NCI-H524 (cell line): ENCODE data around the gene RANBP17.
"Not testable (repeated sequence)": the region's sequence is repeated elsewhere in the genome, so short reads cannot be mapped to it uniquely, and the experiment has no call there.

Source experiments
- DNase-seq, 2 experiments: peaks; one replicate each; lab custom pipeline; 2025; lab: John Stamatoyannopoulos, UW

Gene RANBP17

GRCh38 chr5:170861917-170862766, at the start of gene RANBP17:
Gene RANBP17, plus strand, starts transcription at chr5:170862018.
- peak; percentile 31 to 65 for DNase-seq

GRCh38 chr5:170813231-170813630, 48.6 kb upstream of the RANBP17 start:
- DNase-seq, result peak; percentile 32 to 77

- no peak for DNase-seq
These were observed 44.6 kb upstream of the RANBP17 start for GRCh38 chr5:170817195-170817594.

- DNase-seq, result no peak
These were observed 43.6 kb upstream of the RANBP17 start for GRCh38 chr5:170818232-170818631.

- DNase-seq, result peak in 1 of 2 experiments; percentile 23
These were observed 42.0 kb upstream of the RANBP17 start for GRCh38 chr5:170819824-170820223.

- DNase-seq, result no peak
These were observed 40.5 kb upstream of the RANBP17 start for GRCh38 chr5:170821257-170821800.

GRCh38 chr5:170826117-170826516, 35.7 kb upstream of the RANBP17 start:
- no peak for DNase-seq

GRCh38 chr5:170832241-170832640, 29.6 kb upstream of the RANBP17 start:
- peak; percentile 73 to 91 for DNase-seq

- DNase-seq, result not testable (repeated sequence)
These were observed 27.8 kb upstream of the RANBP17 start for GRCh38 chr5:170833981-170834380.

- DNase-seq, result no peak
These were observed 25.6 kb upstream of the RANBP17 start for GRCh38 chr5:170836226-170836625.

- no peak for DNase-seq
These were observed 17.9 kb upstream of the RANBP17 start for GRCh38 chr5:170843870-170844269.

- no peak for DNase-seq
These were observed 17.2 kb upstream of the RANBP17 start for GRCh38 chr5:170844651-170845050.

GRCh38 chr5:170846416-170846815, 15.4 kb upstream of the RANBP17 start:
- no peak for DNase-seq

GRCh38 chr5:170846846-170847245, 15.0 kb upstream of the RANBP17 start:
- DNase-seq, result no peak

- DNase-seq, result no peak
These were observed 13.8 kb upstream of the RANBP17 start for GRCh38 chr5:170848033-170848432.

- DNase-seq, result no peak
These were observed 12.4 kb upstream of the RANBP17 start for GRCh38 chr5:170849374-170849773.

- no peak for DNase-seq
These were observed 7.3 kb upstream of the RANBP17 start for GRCh38 chr5:170854566-170854965.

- DNase-seq, result no peak
These were observed 4.8 kb upstream of the RANBP17 start for GRCh38 chr5:170857066-170857465.

- DNase-seq, result no peak
These were observed 1.4 kb upstream of the RANBP17 start for GRCh38 chr5:170860415-170860814.

GRCh38 chr5:170860818-170861666, 776 bp upstream of the RANBP17 start:
- no peak for DNase-seq

GRCh38 chr5:170861667-170861916, 226 bp upstream of the RANBP17 start:
- DNase-seq, result no peak

- DNase-seq, result no peak
These were observed 1.8 kb downstream of the RANBP17 start for GRCh38 chr5:170863646-170864045.

GRCh38 chr5:170865622-170866021, 3.8 kb downstream of the RANBP17 start:
- DNase-seq, result no peak
